D721Med (cell line): Measurements from ENCODE around the gene PEAK1.

ENCODE experiments used
- DNase-seq: peaks from one replicate; pipeline ENCODE4 v3.0.0; 2011; ENCODE audit warnings: low spot score; ENCODE audit not compliant: insufficient read length
- FAIRE-seq: peaks from 2 replicates; lab custom pipeline; 2011; peaks lifted over from hg19 to GRCh38; lab: Jason Lieb, UNC
- CTCF ChIP-seq: IDR thresholded peaks from 2 replicates; pipeline ENCODE4 v1.5.1; 2012; ENCODE audit warnings: mild to moderate bottlenecking, control low read depth; ENCODE audit not compliant: insufficient read depth; ENCODE audit errors: missing control alignments

Gene PEAK1

GRCh38 chr15:77058468-77058867 is 361.4 kb downstream of the PEAK1 start:
- FAIRE-seq (no peak), DNase-seq (no peak)

DNA sequence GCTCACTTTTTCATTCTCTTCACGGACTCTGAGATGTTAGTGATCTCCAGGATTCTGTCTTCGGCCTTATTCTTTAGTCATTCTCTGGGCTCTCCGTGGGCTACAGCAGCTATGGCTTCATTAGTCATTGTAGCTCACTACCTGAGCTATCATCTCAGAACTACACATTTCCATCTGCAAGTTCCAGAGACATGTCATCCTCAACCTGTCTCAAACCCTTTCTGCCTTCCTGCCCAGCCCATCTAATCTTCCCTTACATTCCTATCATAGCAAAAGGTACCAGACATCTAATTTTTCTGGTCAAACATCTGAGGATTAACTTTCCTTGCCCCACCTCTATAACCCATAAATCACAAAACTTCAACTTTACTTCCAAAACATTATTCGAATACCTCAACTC is 362.2 kb downstream of the PEAK1 start:
- FAIRE-seq: no peak
- DNase-seq: no peak
- no peak for TF ChIP-seq CTCF

More at GRCh38 chr15:77058468-77058867, 361.4 kb downstream of the PEAK1 start:
- no peak for TF ChIP-seq CTCF

GRCh38 chr15:77057072-77057471 is 362.8 kb downstream of the PEAK1 start:
- no peak for TF ChIP-seq CTCF
- DNase-seq: no peak
- no peak for FAIRE-seq

DNA sequence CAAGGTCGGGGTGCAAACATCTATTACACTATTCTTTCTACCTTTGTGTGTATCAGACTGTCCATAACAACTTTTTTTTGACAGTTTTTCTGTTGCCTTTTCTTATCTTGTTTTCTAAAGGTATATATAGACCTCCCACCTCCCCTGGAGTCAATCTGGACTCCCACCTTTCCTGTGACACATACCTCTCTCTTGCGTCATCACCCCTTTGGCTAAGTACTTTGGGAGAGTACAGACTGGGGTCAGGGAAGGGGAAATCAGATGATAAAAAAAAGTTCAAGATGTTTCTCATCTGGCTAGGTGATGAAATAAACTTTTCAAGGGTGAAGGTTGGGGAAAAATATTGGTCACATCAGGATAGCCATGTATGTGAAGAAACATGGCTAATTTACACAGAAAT is 366.2 kb downstream of the PEAK1 start:
- TF ChIP-seq CTCF: no peak
- DNase-seq: no peak
- no peak for FAIRE-seq

GRCh38 chr15:77052556-77052955 is 367.3 kb downstream of the PEAK1 start:
- DNase-seq (no peak), FAIRE-seq (no peak)
- TF ChIP-seq CTCF: no peak
